ENCODE data around the gene ZNF626.
"Not testable (repeated sequence)": the region's sequence is repeated elsewhere in the genome, so short reads cannot be mapped to it uniquely, and the experiment has no call there.

GRCh38 chr19:20624560-20624959 is 36.8 kb downstream of the ZNF626 start:
- TF ChIP-seq TARDBP (IDR thresholded peaks at IDR 0.05); ELF4 (IDR thresholded peaks at IDR 0.05); FOXM1 (IDR thresholded peaks at IDR 0.05; ENCODE audit: borderline replicate concordance); BHLHE40 (IDR thresholded peaks at IDR 0.05; ENCODE audit: borderline replicate concordance); LEF1 (IDR thresholded peaks at IDR 0.05; ENCODE audit: borderline replicate concordance); FOXK2 (IDR thresholded peaks at IDR 0.05); HDGF (IDR thresholded peaks at IDR 0.05; ENCODE audit: borderline replicate concordance); L3MBTL2 (conservative IDR thresholded peaks at IDR 0.05): not testable (repeated sequence)

Measured in HEK293T (cell line).